ENCODE results near the gene ATXN7L1. TPM values are rescaled to one million over a fixed set of nuclear protein-coding genes. Genes with fewer than 3 reads are reported as not detected.

Gene ATXN7L1
- total RNA-seq, 2 donors from 2014 or later: 1.7 to 3.2 TPM

DNA sequence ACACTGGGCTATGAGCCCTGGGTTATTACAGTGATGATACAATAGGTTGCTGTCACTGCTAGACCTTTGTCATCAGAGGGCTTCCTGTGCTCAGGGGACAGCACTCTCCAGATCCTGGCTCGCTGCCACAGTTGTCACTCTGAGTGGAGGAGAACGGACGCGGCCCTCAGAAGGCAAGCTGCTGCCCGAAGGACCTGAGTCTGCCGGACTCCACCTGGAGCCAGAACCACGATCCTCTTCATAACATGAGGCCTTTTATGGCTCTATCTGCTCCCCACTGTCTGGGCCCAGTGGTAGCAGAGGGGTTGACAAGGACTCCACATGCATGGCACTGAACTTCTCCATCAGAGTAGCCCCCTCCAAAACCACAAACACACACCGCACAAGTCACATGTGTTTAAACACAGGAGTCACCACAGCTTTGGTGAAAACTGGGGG, 200.4 kb downstream of the ATXN7L1 start:
- Histone ChIP-seq H3K36me3 (no peaks in the 10 kb centered on the region), H3K9me3 (no peaks in the 10 kb centered on the region), H3K4me1 (peaks cover 0 to 64% of the 10 kb centered on the region in 2 donors), H3K4me3 (no peak overlapping the region), H3K27ac (no peak overlapping the region), H3K27me3 (no peaks in the 10 kb centered on the region)
- TF ChIP-seq CTCF (IDR thresholded peaks at IDR 0.05): no peak
- DNase-seq (ENCODE audit: low spot score): no peak

- no peaks in the 10 kb centered on the region for H3K27me3 ChIP-seq
- no peak overlapping the region for H3K27ac ChIP-seq
- DNase-seq (ENCODE audit: low spot score): no peak
- TF ChIP-seq CTCF (IDR thresholded peaks at IDR 0.05): no peak
- no peaks in the 10 kb centered on the region for H3K9me3 ChIP-seq
- no peak overlapping the region for H3K4me3 ChIP-seq
- peaks cover 0 to 50% of the 10 kb centered on the region in 2 donors for H3K4me1 ChIP-seq
- H3K36me3 ChIP-seq: no peaks in the 10 kb centered on the region
Observed at GRCh38 chr7:105674200-105674920, 202.0 kb downstream of the ATXN7L1 start.

DNA sequence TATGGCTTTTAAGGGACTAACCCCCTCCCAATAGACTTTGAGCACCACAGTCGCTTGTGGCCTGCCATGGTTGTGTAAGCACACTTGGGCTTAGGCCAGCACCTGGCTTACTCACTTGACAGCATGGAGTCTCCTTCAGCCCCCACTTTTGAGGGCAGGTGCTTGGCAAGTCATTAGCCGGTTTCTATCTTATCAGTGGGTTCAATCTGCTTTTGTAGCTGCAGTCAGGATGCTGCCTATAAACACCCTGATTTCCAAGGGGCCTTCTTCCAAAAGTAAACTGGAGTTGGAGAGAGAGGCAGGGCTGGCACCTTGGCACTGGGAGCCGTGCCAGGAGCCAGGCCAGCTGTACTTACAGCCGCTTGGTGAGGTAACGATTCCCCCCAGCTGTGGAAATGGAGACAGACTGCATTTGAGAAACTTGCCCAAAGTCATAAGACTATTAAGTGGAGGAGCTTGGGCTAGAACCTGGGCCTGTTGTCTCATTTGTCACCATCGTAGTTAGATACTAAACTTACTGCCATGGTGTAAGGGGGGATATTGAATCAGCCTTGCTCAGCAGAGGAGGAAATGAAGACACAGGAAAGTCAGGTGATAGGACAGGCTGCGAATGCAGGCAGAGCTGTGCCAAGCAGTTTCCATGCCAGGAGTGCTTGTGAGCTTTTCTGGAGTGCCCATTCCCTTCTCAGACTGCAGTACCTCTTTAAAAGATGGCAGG, 202.9 kb downstream of the ATXN7L1 start:
- H3K36me3 ChIP-seq: no peaks in the 10 kb centered on the region
- peaks cover 0 to 42% of the 10 kb centered on the region in 2 donors for H3K4me1 ChIP-seq
- H3K27me3 ChIP-seq: no peaks in the 10 kb centered on the region
- TF ChIP-seq CTCF (IDR thresholded peaks at IDR 0.05): no peak
- H3K27ac ChIP-seq: no peak overlapping the region
- no peak overlapping the region for H3K4me3 ChIP-seq
- no peak for DNase-seq (ENCODE audit: low spot score)
- no peaks in the 10 kb centered on the region for H3K9me3 ChIP-seq

DNA sequence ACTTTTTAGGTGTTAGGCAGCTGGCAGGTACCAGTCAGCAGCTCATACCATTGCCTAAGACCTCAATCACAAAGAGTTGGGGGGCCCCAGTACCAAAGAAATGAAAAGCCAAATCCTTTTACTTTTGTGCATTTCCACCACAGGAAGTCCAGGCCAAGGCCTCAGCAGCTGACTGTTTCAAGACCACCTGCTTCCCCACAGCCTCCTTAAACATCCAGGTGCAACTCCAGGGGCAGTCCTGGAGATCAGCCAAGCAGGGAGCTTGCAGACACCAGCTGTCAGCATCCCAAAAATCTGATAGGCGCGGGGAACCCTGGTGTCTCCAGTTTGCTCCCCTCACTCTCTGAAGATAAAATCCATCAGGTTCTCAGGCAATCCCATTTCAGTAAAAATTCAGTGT, 203.6 kb downstream of the ATXN7L1 start:
- Histone ChIP-seq H3K27ac (no peak overlapping the region), H3K9me3 (no peaks in the 10 kb centered on the region), H3K4me1 (peaks cover 0 to 37% of the 10 kb centered on the region in 2 donors), H3K27me3 (no peaks in the 10 kb centered on the region), H3K4me3 (no peak overlapping the region), H3K36me3 (no peaks in the 10 kb centered on the region)
- DNase-seq (ENCODE audit: low spot score): no peak
- no peak for TF ChIP-seq CTCF (IDR thresholded peaks at IDR 0.05)

DNA sequence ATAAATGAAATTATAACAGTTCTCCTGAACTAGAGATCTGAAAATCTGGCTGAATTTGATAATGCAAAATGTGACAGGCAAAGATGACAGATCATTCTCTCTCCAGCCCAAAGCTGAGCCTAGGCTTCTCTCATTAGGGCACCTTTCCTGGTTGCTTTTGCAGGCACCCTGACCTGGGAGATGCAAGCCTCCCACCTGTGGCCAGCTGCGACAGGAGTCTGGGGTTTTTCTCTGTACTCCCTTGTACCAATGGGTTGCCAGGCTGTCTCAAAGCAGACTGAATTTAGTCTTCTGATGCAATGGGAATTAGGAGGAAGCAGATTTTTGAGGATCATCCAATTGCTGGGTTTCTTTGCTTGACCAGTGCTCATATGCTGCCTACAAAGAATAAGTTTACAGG, 210.1 kb downstream of the ATXN7L1 start:
- TF ChIP-seq CTCF (IDR thresholded peaks at IDR 0.05): no peak
- no peaks in the 10 kb centered on the region for H3K9me3 ChIP-seq

More for the DNA sequence above, 210.1 kb downstream of the ATXN7L1 start:
- Histone ChIP-seq H3K4me1 (no peaks in the 10 kb centered on the region), H3K36me3 (peaks cover 20% of the 10 kb centered on the region), H3K27me3 (no peaks in the 10 kb centered on the region), H3K27ac (no peak overlapping the region), H3K4me3 (no peak overlapping the region)
- DNase-seq (ENCODE audit: low spot score): no peak

All from right atrium auricular region (tissue), 2 donors.